ENCODE data around the gene ZMYND15.

Gene ZMYND15

GRCh38 chr17:4719684-4720221 lies 19.9 kb upstream of the ZMYND15 start:
- no peak overlapping the region for H2BK120ac ChIP-seq (ENCODE audit: low read depth, low read length)
- no peak overlapping the region for H3K14ac ChIP-seq (ENCODE audit: low read length)
- no peak overlapping the region for H3K4ac ChIP-seq (ENCODE audit: low read length)
- H3K23ac ChIP-seq (ENCODE audit: low read depth, low read length, poor library complexity) = peak overlapping the region; percentile 47
- no peak overlapping the region for H2BK12ac ChIP-seq (ENCODE audit: low read length)
- H3K27me3 ChIP-seq (ENCODE audit: control insufficient read depth in 3 of 3, insufficient read depth in 3 of 3, low read depth in 1 of 3, low read length in 3 of 3) = no peaks in the 10 kb centered on the region
- H2AK5ac ChIP-seq (ENCODE audit: low read depth, low read length) = no peak overlapping the region
- H3K4me2 ChIP-seq (ENCODE audit: insufficient read depth, low read length, poor library complexity, severe bottlenecking) = no peak overlapping the region
- no peaks in the 10 kb centered on the region for H3K4me1 ChIP-seq (ENCODE audit: control insufficient read depth in 2 of 2, insufficient read depth in 1 of 2, low read depth in 1 of 2, low read length in 2 of 2)
- H3K9me3 ChIP-seq (replicated peaks in 1 of 2; ENCODE audit: control insufficient read depth in 2 of 2, insufficient read depth in 1 of 2, low read depth in 1 of 2, low read length in 2 of 2) = no peaks in the 10 kb centered on the region
- H2AFZ ChIP-seq (ENCODE audit: low read length) = no peak overlapping the region
- peaks cover 21 to 51% of the 10 kb centered on the region in 2 donors for H3K36me3 ChIP-seq (replicated peaks in 1 of 2; ENCODE audit: control insufficient read depth in 2 of 2, insufficient read depth in 2 of 2, low read length in 2 of 2)
- H3K4me3 ChIP-seq (ENCODE audit: low read length in 2 of 2) = no peak overlapping the region
- no peak overlapping the region for H2BK5ac ChIP-seq (ENCODE audit: low read length)
- H3K9ac ChIP-seq (ENCODE audit: low read depth, low read length, poor library complexity) = no peak overlapping the region
- H2BK15ac ChIP-seq (ENCODE audit: low read length) = no peak overlapping the region
- H3K27ac ChIP-seq (replicated peaks; ENCODE audit: low read length) = no peak overlapping the region
- H4K91ac ChIP-seq (ENCODE audit: low read depth, low read length, poor library complexity) = no peak overlapping the region
- no peak for DNase-seq (ENCODE audit: low spot score)
- no peaks in the 10 kb centered on the region for H3K79me1 ChIP-seq (ENCODE audit: low read depth, low read length)
- no peak overlapping the region for H3K18ac ChIP-seq (ENCODE audit: low read length)
- H4K8ac ChIP-seq (ENCODE audit: low read depth, low read length) = no peak overlapping the region
- WGBS, 2 donors (ENCODE audit: extremely low coverage in 2 of 2, insufficient read length in 2 of 2, insufficient replicate concordance in 1 of 2) = no CpG with 5 or more reads among the region's 15 CpGs

- no peaks in the 10 kb centered on the region for H3K4me1 ChIP-seq (ENCODE audit: control insufficient read depth in 2 of 2, insufficient read depth in 1 of 2, low read depth in 1 of 2, low read length in 2 of 2)
- H3K9ac ChIP-seq (ENCODE audit: low read depth, low read length, poor library complexity) = no peak overlapping the region
- no peak overlapping the region for H2AFZ ChIP-seq (ENCODE audit: low read length)
- peaks cover 18 to 43% of the 10 kb centered on the region in 2 donors for H3K36me3 ChIP-seq (replicated peaks in 1 of 2; ENCODE audit: control insufficient read depth in 2 of 2, insufficient read depth in 2 of 2, low read length in 2 of 2)
- no peak overlapping the region for H4K8ac ChIP-seq (ENCODE audit: low read depth, low read length)
- no peak overlapping the region for H4K91ac ChIP-seq (ENCODE audit: low read depth, low read length, poor library complexity)
- WGBS, 2 donors (ENCODE audit: extremely low coverage in 2 of 2, insufficient read length in 2 of 2, insufficient replicate concordance in 1 of 2) = no CpG with 5 or more reads among the region's 7 CpGs
- no peak overlapping the region for H3K4ac ChIP-seq (ENCODE audit: low read length)
- no peak overlapping the region for H3K23ac ChIP-seq (ENCODE audit: low read depth, low read length, poor library complexity)
- no peak overlapping the region for H2BK12ac ChIP-seq (ENCODE audit: low read length)
- no peaks in the 10 kb centered on the region for H3K27me3 ChIP-seq (ENCODE audit: control insufficient read depth in 3 of 3, insufficient read depth in 3 of 3, low read depth in 1 of 3, low read length in 3 of 3)
- H3K4me3 ChIP-seq (ENCODE audit: low read length in 2 of 2) = no peak overlapping the region
- H3K9me3 ChIP-seq (replicated peaks in 1 of 2; ENCODE audit: control insufficient read depth in 2 of 2, insufficient read depth in 1 of 2, low read depth in 1 of 2, low read length in 2 of 2) = no peaks in the 10 kb centered on the region
- H2AK5ac ChIP-seq (ENCODE audit: low read depth, low read length) = no peak overlapping the region
- no peak overlapping the region for H3K14ac ChIP-seq (ENCODE audit: low read length)
- H2BK120ac ChIP-seq (ENCODE audit: low read depth, low read length) = no peak overlapping the region
- H3K4me2 ChIP-seq (ENCODE audit: insufficient read depth, low read length, poor library complexity, severe bottlenecking) = no peak overlapping the region
- no peak overlapping the region for H2BK5ac ChIP-seq (ENCODE audit: low read length)
- no peak overlapping the region for H3K18ac ChIP-seq (ENCODE audit: low read length)
- no peak for DNase-seq (ENCODE audit: low spot score)
- H3K27ac ChIP-seq (replicated peaks; ENCODE audit: low read length) = no peak overlapping the region
- no peak overlapping the region for H2BK15ac ChIP-seq (ENCODE audit: low read length)
- no peaks in the 10 kb centered on the region for H3K79me1 ChIP-seq (ENCODE audit: low read depth, low read length)
Measured at GRCh38 chr17:4720787-4721186, 18.8 kb upstream of the ZMYND15 start.

- no peak for DNase-seq (ENCODE audit: low spot score)
- no peaks in the 10 kb centered on the region for H3K27me3 ChIP-seq (ENCODE audit: control insufficient read depth in 3 of 3, insufficient read depth in 3 of 3, low read depth in 1 of 3, low read length in 3 of 3)
Measured at GRCh38 chr17:4721203-4722135, 18.2 kb upstream of the ZMYND15 start.

GRCh38 chr17:4722678-4723240 lies 16.9 kb upstream of the ZMYND15 start:
- Histone ChIP-seq H3K4me3 (ENCODE audit: low read length in 2 of 2) (no peak overlapping the region), H3K27ac (replicated peaks; ENCODE audit: low read length) (no peak overlapping the region), H3K79me1 (ENCODE audit: low read depth, low read length) (no peaks in the 10 kb centered on the region), H3K18ac (ENCODE audit: low read length) (no peak overlapping the region), H3K9me3 (replicated peaks in 1 of 2; ENCODE audit: control insufficient read depth in 2 of 2, insufficient read depth in 1 of 2, low read depth in 1 of 2, low read length in 2 of 2) (no peaks in the 10 kb centered on the region), H2AFZ (ENCODE audit: low read length) (no peak overlapping the region), H2BK12ac (ENCODE audit: low read length) (no peak overlapping the region), H3K4me2 (ENCODE audit: insufficient read depth, low read length, poor library complexity, severe bottlenecking) (no peak overlapping the region), H2AK5ac (ENCODE audit: low read depth, low read length) (no peak overlapping the region), H4K91ac (ENCODE audit: low read depth, low read length, poor library complexity) (no peak overlapping the region), H3K14ac (ENCODE audit: low read length) (no peak overlapping the region), H3K4ac (ENCODE audit: low read length) (no peak overlapping the region), H2BK120ac (ENCODE audit: low read depth, low read length) (no peak overlapping the region), H3K23ac (ENCODE audit: low read depth, low read length, poor library complexity) (no peak overlapping the region), H3K36me3 (replicated peaks in 1 of 2; ENCODE audit: control insufficient read depth in 2 of 2, insufficient read depth in 2 of 2, low read length in 2 of 2) (peaks cover 9 to 27% of the 10 kb centered on the region in 2 donors), H2BK5ac (ENCODE audit: low read length) (no peak overlapping the region), H3K4me1 (ENCODE audit: control insufficient read depth in 2 of 2, insufficient read depth in 1 of 2, low read depth in 1 of 2, low read length in 2 of 2) (no peaks in the 10 kb centered on the region), H4K8ac (ENCODE audit: low read depth, low read length) (no peak overlapping the region), H3K27me3 (ENCODE audit: control insufficient read depth in 3 of 3, insufficient read depth in 3 of 3, low read depth in 1 of 3, low read length in 3 of 3) (no peaks in the 10 kb centered on the region), H3K9ac (ENCODE audit: low read depth, low read length, poor library complexity) (no peak overlapping the region), H2BK15ac (ENCODE audit: low read length) (no peak overlapping the region)
- no CpG with 5 or more reads among the region's 16 CpGs for WGBS, 2 donors (ENCODE audit: extremely low coverage in 2 of 2, insufficient read length in 2 of 2, insufficient replicate concordance in 1 of 2)
- DNase-seq (ENCODE audit: low spot score) = no peak

More at GRCh38 chr17:4721203-4722135, 18.2 kb upstream of the ZMYND15 start:
- Histone ChIP-seq H3K27ac (replicated peaks; ENCODE audit: low read length) (no peak overlapping the region), H3K79me1 (ENCODE audit: low read depth, low read length) (no peaks in the 10 kb centered on the region), H3K18ac (ENCODE audit: low read length) (no peak overlapping the region), H2BK12ac (ENCODE audit: low read length) (no peak overlapping the region), H2AFZ (ENCODE audit: low read length) (no peak overlapping the region), H3K14ac (ENCODE audit: low read length) (no peak overlapping the region), H2BK120ac (ENCODE audit: low read depth, low read length) (no peak overlapping the region), H3K23ac (ENCODE audit: low read depth, low read length, poor library complexity) (no peak overlapping the region), H3K9me3 (replicated peaks in 1 of 2; ENCODE audit: control insufficient read depth in 2 of 2, insufficient read depth in 1 of 2, low read depth in 1 of 2, low read length in 2 of 2) (no peaks in the 10 kb centered on the region), H3K9ac (ENCODE audit: low read depth, low read length, poor library complexity) (no peak overlapping the region), H3K36me3 (replicated peaks in 1 of 2; ENCODE audit: control insufficient read depth in 2 of 2, insufficient read depth in 2 of 2, low read length in 2 of 2) (peaks cover 14 to 39% of the 10 kb centered on the region in 2 donors), H2BK5ac (ENCODE audit: low read length) (no peak overlapping the region), H2BK15ac (ENCODE audit: low read length) (no peak overlapping the region), H3K4me3 (ENCODE audit: low read length in 2 of 2) (no peak overlapping the region), H3K4me1 (ENCODE audit: control insufficient read depth in 2 of 2, insufficient read depth in 1 of 2, low read depth in 1 of 2, low read length in 2 of 2) (no peaks in the 10 kb centered on the region), H3K4ac (ENCODE audit: low read length) (no peak overlapping the region), H4K8ac (ENCODE audit: low read depth, low read length) (no peak overlapping the region), H3K4me2 (ENCODE audit: insufficient read depth, low read length, poor library complexity, severe bottlenecking) (no peak overlapping the region), H4K91ac (ENCODE audit: low read depth, low read length, poor library complexity) (no peak overlapping the region), H2AK5ac (ENCODE audit: low read depth, low read length) (no peak overlapping the region)
- WGBS, 2 donors (ENCODE audit: extremely low coverage in 2 of 2, insufficient read length in 2 of 2, insufficient replicate concordance in 1 of 2) = no CpG with 5 or more reads among the region's 20 CpGs

All from neuronal stem cell (in vitro differentiated cells).